Measurements from ENCODE around the gene SLC44A3.

GRCh38 chr1:94873520-94874351, 53.6 kb downstream of the SLC44A3 start:
- TF ChIP-seq, protein P1, sequence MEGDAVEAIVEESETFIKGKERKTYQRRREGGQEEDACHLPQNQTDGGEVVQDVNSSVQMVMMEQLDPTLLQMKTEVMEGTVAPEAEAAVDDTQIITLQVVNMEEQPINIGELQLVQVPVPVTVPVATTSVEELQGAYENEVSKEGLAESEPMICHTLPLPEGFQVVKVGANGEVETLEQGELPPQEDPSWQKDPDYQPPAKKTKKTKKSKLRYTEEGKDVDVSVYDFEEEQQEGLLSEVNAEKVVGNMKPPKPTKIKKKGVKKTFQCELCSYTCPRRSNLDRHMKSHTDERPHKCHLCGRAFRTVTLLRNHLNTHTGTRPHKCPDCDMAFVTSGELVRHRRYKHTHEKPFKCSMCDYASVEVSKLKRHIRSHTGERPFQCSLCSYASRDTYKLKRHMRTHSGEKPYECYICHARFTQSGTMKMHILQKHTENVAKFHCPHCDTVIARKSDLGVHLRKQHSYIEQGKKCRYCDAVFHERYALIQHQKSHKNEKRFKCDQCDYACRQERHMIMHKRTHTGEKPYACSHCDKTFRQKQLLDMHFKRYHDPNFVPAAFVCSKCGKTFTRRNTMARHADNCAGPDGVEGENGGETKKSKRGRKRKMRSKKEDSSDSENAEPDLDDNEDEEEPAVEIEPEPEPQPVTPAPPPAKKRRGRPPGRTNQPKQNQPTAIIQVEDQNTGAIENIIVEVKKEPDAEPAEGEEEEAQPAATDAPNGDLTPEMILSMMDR (IDR thresholded peaks at IDR 0.05), result no peak
- no peak for TF ChIP-seq POLR2AphosphoS5 (IDR thresholded peaks at IDR 0.05)
